ENCODE results near the gene IFFO2. TPM values are rescaled to one million over a fixed set of nuclear protein-coding genes. Genes with fewer than 3 reads are reported as not detected.

IFFO2 gene
- total and polyA plus RNA-seq, 2 donors (not counting 1 experiment from before 2014, with no cell fraction given) = 16.8 to 19.2 TPM

DNA sequence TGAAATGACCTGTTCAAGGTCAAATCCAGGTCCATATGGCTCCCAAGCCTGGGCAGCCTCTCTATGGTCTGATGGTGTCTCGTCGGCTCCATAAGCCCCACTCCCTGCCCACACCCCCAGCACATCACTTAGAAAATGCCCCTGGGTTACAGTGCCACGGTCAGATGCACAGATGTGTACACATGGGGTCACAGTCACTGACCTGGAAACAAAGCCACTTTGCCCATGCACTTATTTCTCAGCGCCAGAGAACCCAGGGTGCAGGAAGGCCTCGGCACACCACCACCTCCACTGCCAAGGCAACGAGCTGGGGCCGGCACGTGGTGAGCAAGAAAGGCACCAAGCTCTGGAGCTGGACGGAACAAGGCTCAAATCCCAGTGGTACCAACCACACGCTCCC, 24.7 kb downstream of the IFFO2 start:
- no peak for DNase-seq
- H3K4me1 ChIP-seq (ENCODE audit: control insufficient read depth in 2 of 2, insufficient read depth in 2 of 2, low read length in 2 of 2) = peaks cover 34 to 36% of the 10 kb centered on the region in 2 donors
- no peak overlapping the region for H2AFZ ChIP-seq (ENCODE audit: insufficient read depth, low read depth, low read length, poor library complexity, severe bottlenecking)
- intact Hi-C loops (cut with micrococcal nuclease) = no loop called here
- peaks cover 76% of the 10 kb centered on the region for H3K79me2 ChIP-seq (ENCODE audit: control insufficient read depth, insufficient read depth, low read length)
- no peaks in the 10 kb centered on the region for H3K27me3 ChIP-seq (replicated peaks in 1 of 4; ENCODE audit: control extremely low read depth in 1 of 4, control insufficient read depth in 3 of 4, insufficient read depth in 4 of 4, low read length in 3 of 4)
- no peak overlapping the region for H3K4me3 ChIP-seq (ENCODE audit: control extremely low read depth in 1 of 5, extremely low read depth in 1 of 5, insufficient read depth in 1 of 5, low read depth in 2 of 5, low read length in 4 of 5)
- Mint-ChIP-seq H3K27me3 (no peaks in the 10 kb centered on the region), H3K4me3 (peak overlapping the region; percentile 21), H3K4me1 (peaks cover 73% of the 10 kb centered on the region), H3K9me3 (ENCODE audit: insufficient read depth) (no peaks in the 10 kb centered on the region), H3K27ac (peak overlapping the region; percentile 71)
- ChIA-PET CTCF (interaction anchor here (0.8 to 9.7 kb wide), 4 partner anchors 13 to 24 kb away, joined by 3 to 127 read pairs (median 10); partner anchors contain the start of gene IFFO2), POLR2A (no interaction called here)
- 60% methylated on average over 8 of the region's 10 CpGs for WGBS (ENCODE audit: insufficient coverage)
- peaks cover 60% of the 10 kb centered on the region for H4K20me1 ChIP-seq (ENCODE audit: control insufficient read depth, insufficient read depth, low read length, poor library complexity, severe bottlenecking)
- no peaks in the 10 kb centered on the region for H3K9me3 ChIP-seq (ENCODE audit: control extremely low read depth in 1 of 3, control insufficient read depth in 2 of 3, insufficient read depth in 1 of 3, low read length in 2 of 3)
- no peak for TF ChIP-seq EZH2 (IDR thresholded peaks at IDR 0.05; ENCODE audit: borderline replicate concordance, insufficient read depth, low read depth, low read length, poor library complexity, severe bottlenecking)
- TF ChIP-seq, protein P1, sequence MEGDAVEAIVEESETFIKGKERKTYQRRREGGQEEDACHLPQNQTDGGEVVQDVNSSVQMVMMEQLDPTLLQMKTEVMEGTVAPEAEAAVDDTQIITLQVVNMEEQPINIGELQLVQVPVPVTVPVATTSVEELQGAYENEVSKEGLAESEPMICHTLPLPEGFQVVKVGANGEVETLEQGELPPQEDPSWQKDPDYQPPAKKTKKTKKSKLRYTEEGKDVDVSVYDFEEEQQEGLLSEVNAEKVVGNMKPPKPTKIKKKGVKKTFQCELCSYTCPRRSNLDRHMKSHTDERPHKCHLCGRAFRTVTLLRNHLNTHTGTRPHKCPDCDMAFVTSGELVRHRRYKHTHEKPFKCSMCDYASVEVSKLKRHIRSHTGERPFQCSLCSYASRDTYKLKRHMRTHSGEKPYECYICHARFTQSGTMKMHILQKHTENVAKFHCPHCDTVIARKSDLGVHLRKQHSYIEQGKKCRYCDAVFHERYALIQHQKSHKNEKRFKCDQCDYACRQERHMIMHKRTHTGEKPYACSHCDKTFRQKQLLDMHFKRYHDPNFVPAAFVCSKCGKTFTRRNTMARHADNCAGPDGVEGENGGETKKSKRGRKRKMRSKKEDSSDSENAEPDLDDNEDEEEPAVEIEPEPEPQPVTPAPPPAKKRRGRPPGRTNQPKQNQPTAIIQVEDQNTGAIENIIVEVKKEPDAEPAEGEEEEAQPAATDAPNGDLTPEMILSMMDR (IDR thresholded peaks at IDR 0.05) = no peak
- ATAC-seq (ENCODE audit: low read depth) = no peak
- H3K27ac ChIP-seq (ENCODE audit: low read length in 2 of 2) = peak overlapping the region in 1 of 2 donors; percentile 5
- H3K9ac ChIP-seq (ENCODE audit: low read length) = no peak overlapping the region
- no peaks in the 10 kb centered on the region for H3K36me3 ChIP-seq (replicated peaks in 1 of 2; ENCODE audit: control extremely low read depth in 1 of 2, control insufficient read depth in 1 of 2, extremely low read depth in 1 of 2, insufficient read depth in 2 of 2, low read length in 1 of 2)
- H3K4me2 ChIP-seq (replicated peaks; ENCODE audit: low read depth, low read length, poor library complexity, severe bottlenecking) = peak overlapping the region; percentile 14

DNA sequence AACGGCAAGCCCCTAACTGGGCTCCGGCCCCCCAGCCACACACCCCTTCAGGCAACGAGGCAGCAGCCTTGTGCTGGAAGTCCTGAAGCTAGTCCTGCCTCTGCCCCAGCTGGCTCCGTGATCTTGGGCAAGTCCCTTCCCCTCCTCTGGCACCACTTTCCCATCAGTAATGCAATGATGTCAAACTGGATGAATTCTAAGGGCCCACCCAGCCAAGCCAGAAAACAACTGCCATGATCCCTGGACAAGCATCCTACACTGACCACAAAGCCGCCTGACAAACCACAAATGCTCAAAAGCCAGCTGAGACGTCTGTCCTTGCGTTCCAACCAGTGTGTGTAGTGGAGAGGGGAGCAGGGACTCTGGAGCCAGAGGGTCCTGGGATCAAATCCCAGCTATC, 26.8 kb downstream of the IFFO2 start:
- Mint-ChIP-seq H3K4me3 (no peak overlapping the region), H3K9me3 (ENCODE audit: insufficient read depth) (no peaks in the 10 kb centered on the region), H3K27ac (no peak overlapping the region), H3K27me3 (no peaks in the 10 kb centered on the region), H3K4me1 (peaks cover 78% of the 10 kb centered on the region)
- WGBS (ENCODE audit: insufficient coverage) = 100% methylated on average over 4 of the region's 7 CpGs
- no peak overlapping the region for H3K9ac ChIP-seq (ENCODE audit: low read length)
- peaks cover 48 to 49% of the 10 kb centered on the region in 2 donors for H3K4me1 ChIP-seq (ENCODE audit: control insufficient read depth in 2 of 2, insufficient read depth in 2 of 2, low read length in 2 of 2)
- peaks cover 60% of the 10 kb centered on the region for H4K20me1 ChIP-seq (ENCODE audit: control insufficient read depth, insufficient read depth, low read length, poor library complexity, severe bottlenecking)
- H3K4me3 ChIP-seq (ENCODE audit: control extremely low read depth in 1 of 5, extremely low read depth in 1 of 5, insufficient read depth in 1 of 5, low read depth in 2 of 5, low read length in 4 of 5) = no peak overlapping the region
- ChIA-PET CTCF (interaction anchor here (1.1 to 9.7 kb wide), 6 partner anchors 9 to 43 kb away, joined by 4 to 127 read pairs (median 10); partner anchors contain the start of gene IFFO2), POLR2A (interaction anchor here (1.1 kb wide), 1 partner anchor 21 kb away, joined by 3 read pairs; no protein-coding TSS in a partner anchor)
- no peaks in the 10 kb centered on the region for H3K9me3 ChIP-seq (ENCODE audit: control extremely low read depth in 1 of 3, control insufficient read depth in 2 of 3, insufficient read depth in 1 of 3, low read length in 2 of 3)
- intact Hi-C loops (cut with micrococcal nuclease) = loop anchor here (5.0 kb wide), 1 partner anchor 43 kb away; no protein-coding TSS in a partner anchor
- no peak overlapping the region for H2AFZ ChIP-seq (ENCODE audit: insufficient read depth, low read depth, low read length, poor library complexity, severe bottlenecking)
- H3K79me2 ChIP-seq (ENCODE audit: control insufficient read depth, insufficient read depth, low read length) = peaks cover 79% of the 10 kb centered on the region
- DNase-seq = no peak
- H3K4me2 ChIP-seq (replicated peaks; ENCODE audit: low read depth, low read length, poor library complexity, severe bottlenecking) = no peak overlapping the region
- no peak for ATAC-seq (ENCODE audit: low read depth)
- no peaks in the 10 kb centered on the region for H3K36me3 ChIP-seq (replicated peaks in 1 of 2; ENCODE audit: control extremely low read depth in 1 of 2, control insufficient read depth in 1 of 2, extremely low read depth in 1 of 2, insufficient read depth in 2 of 2, low read length in 1 of 2)
- H3K27me3 ChIP-seq (replicated peaks in 1 of 4; ENCODE audit: control extremely low read depth in 1 of 4, control insufficient read depth in 3 of 4, insufficient read depth in 4 of 4, low read length in 3 of 4) = no peaks in the 10 kb centered on the region
- no peak overlapping the region for H3K27ac ChIP-seq (ENCODE audit: low read length in 2 of 2)
- TF ChIP-seq, protein P1 (IDR thresholded peaks at IDR 0.05) = no peak
- TF ChIP-seq EZH2 (IDR thresholded peaks at IDR 0.05; ENCODE audit: borderline replicate concordance, insufficient read depth, low read depth, low read length, poor library complexity, severe bottlenecking) = no peak
